GM12878 (cell line): ENCODE data around the gene NCF2.

ENCODE experiments used
- ATF2 ChIP-seq: IDR thresholded peaks from 2 replicates; pipeline ENCODE4 v1.6.1; 2012; ENCODE audit warnings: low read length, inconsistent platforms
- CBFB ChIP-seq: IDR thresholded peaks from 2 replicates; pipeline ENCODE4 v1.6.1; 2016; ENCODE audit warnings: antibody characterized with exemption, low read depth
- CREM ChIP-seq: IDR thresholded peaks from 2 replicates; pipeline ENCODE4 v1.6.1; 2014; ENCODE audit warnings: antibody characterized with exemption, low read depth
- CTCF ChIP-seq, 3 experiments: IDR thresholded peaks in 2 of 3; conservative IDR thresholded peaks in 1 of 3; 2 replicates each; pipeline ENCODE4 v1.5.1; 2011; ENCODE audit warnings: low read depth in 3 of 3, low read length in 3 of 3, mild to moderate bottlenecking in 3 of 3, control low read depth in 2 of 3, moderate library complexity in 2 of 3, inconsistent platforms in 1 of 3, mixed read lengths in 1 of 3; ENCODE audit not compliant: control insufficient read depth in 2 of 3, insufficient read depth in 1 of 3; ENCODE audit errors: extremely low read depth in 1 of 3
- EED ChIP-seq: sonication (generic); IDR thresholded peaks from 2 replicates; pipeline ENCODE4 v1.6.1; 2016; ENCODE audit warnings: antibody characterized with exemption, low read depth
- EP300 ChIP-seq, 2 experiments: fragments of 150-350 bp in 1 of 2; IDR thresholded peaks; 2 replicates each; pipeline ENCODE4 v1.6.1; 2011 to 2012; ENCODE audit warnings: low read depth in 2 of 2, low read length in 2 of 2, borderline replicate concordance in 1 of 2, improper control_type of control experiment in 1 of 2, inconsistent platforms in 1 of 2; ENCODE audit not compliant: control insufficient read depth in 1 of 2
- ETV6 ChIP-seq, 2 experiments: fragments of 450-650 bp in 1 of 2; IDR thresholded peaks in 1 of 2; conservative IDR thresholded peaks in 1 of 2; 2 replicates each; pipeline ENCODE4 v1.6.1; 2014; ENCODE audit warnings: antibody characterized with exemption in 1 of 2, borderline replicate concordance in 1 of 2, low read depth in 1 of 2, mild to moderate bottlenecking in 1 of 2, moderate library complexity in 1 of 2
- POLR2A ChIP-seq: IDR thresholded peaks from 2 replicates; pipeline ENCODE4 v1.6.1; 2011; ENCODE audit warnings: low read depth, mild to moderate bottlenecking, low read length
- STAT3 ChIP-seq: IDR thresholded peaks from 2 replicates; pipeline ENCODE4 v1.6.1; 2011; ENCODE audit warnings: low read depth, low read length, improper control_type of control experiment
- USF2 ChIP-seq: IDR thresholded peaks from 2 replicates; pipeline ENCODE4 v1.6.1; 2011; ENCODE audit warnings: low read depth, low read length, improper control_type of control experiment, borderline replicate concordance
- ZBTB11 ChIP-seq: fragments of 450-650 bp; formaldehyde crosslinking; IDR thresholded peaks from 2 replicates; pipeline ENCODE4 v1.5.0; 2022; ENCODE audit warnings: mild to moderate bottlenecking, missing genetic modification characterization
- ZNF384 ChIP-seq: IDR thresholded peaks from 2 replicates; pipeline ENCODE4 v1.6.1; 2012; ENCODE audit warnings: low read depth, mild to moderate bottlenecking, low read length, improper control_type of control experiment, borderline replicate concordance

- TF ChIP-seq ZNF384 (no peak), STAT3 (no peak), POLR2A (no peak), ZBTB11 (CRISPR knock-in tag) (no peak), ATF2 (no peak), CTCF (IDR thresholded peaks at IDR 0.05 in 2 of 3, conservative IDR thresholded peaks at IDR 0.05 in 1 of 3; ENCODE audit: control insufficient read depth in 2 of 3, extremely low read depth in 1 of 3, insufficient read depth in 1 of 3, low read depth in 3 of 3, low read length in 3 of 3) (no peak), EP300 (IDR thresholded peaks at IDR 0.05; ENCODE audit: borderline replicate concordance in 1 of 2, control insufficient read depth in 1 of 2, low read depth in 2 of 2, low read length in 2 of 2) (no peak), EED (no peak), CBFB (no peak), ETV6 (conservative IDR thresholded peaks at IDR 0.05 in 1 of 2, IDR thresholded peaks at IDR 0.05 in 1 of 2; ENCODE audit: borderline replicate concordance in 1 of 2, low read depth in 1 of 2) (peak in 1 of 2 experiments; percentile 13; a peak in 1 of 4 replicates), CREM (no peak), USF2 (no peak)
Observed at GRCh38 chr1:183589384-183589783, 875 bp downstream of the NCF2 start.
